Neural cell (in vitro differentiated cells): ENCODE data around the gene CARS1. TPM values are rescaled to one million over a fixed set of nuclear protein-coding genes. Genes with fewer than 3 reads are reported as not detected.

Experiments
- H2AFZ ChIP-seq: fragments of 200-600, 300-800 bp; sonication (generic), shearing (Covaris generic); 2 replicates; pipeline ENCODE4 v1.6.0; 2014; ENCODE audit warnings: low read depth, mild to moderate bottlenecking, antibody characterized with exemption, low read length, moderate library complexity
- H3F3A ChIP-seq: fragments of 200-600 bp; shearing (Covaris generic); 2 replicates; pipeline ENCODE4 v1.6.1; 2016; ENCODE audit warnings: mild to moderate bottlenecking, moderate library complexity, mixed read lengths, antibody characterized with exemption, low read length; ENCODE audit not compliant: insufficient read depth, poor library complexity, severe bottlenecking
- H3K27ac ChIP-seq: fragments of 200-600, 300-800 bp; sonication (generic), shearing (Covaris generic); 2 replicates; pipeline ENCODE4 v1.5.1; 2014; ENCODE audit warnings: mild to moderate bottlenecking, low read length, moderate library complexity
- H3K27me3 ChIP-seq: fragments of 300-800, 200-600 bp; sonication (generic), shearing (Covaris generic); 2 replicates; pipeline ENCODE4 v1.6.0; 2014; ENCODE audit warnings: mild to moderate bottlenecking, low read depth, low read length, moderate library complexity; ENCODE audit not compliant: insufficient read depth
- H3K36me3 ChIP-seq: fragments of 300-800, 200-600 bp; sonication (generic), shearing (Covaris generic); 2 replicates; pipeline ENCODE4 v1.5.1; 2014; ENCODE audit warnings: mild to moderate bottlenecking, antibody characterized with exemption, low read length, moderate library complexity; ENCODE audit not compliant: insufficient read depth
- H3K4me2 ChIP-seq: fragments of 300-800, 200-600 bp; sonication (generic), shearing (Covaris generic); 2 replicates; pipeline ENCODE4 v1.6.0; 2014; ENCODE audit warnings: mild to moderate bottlenecking, low read length
- H3K4me3 ChIP-seq: fragments of 300-800, 200-600 bp; sonication (generic), shearing (Covaris generic); 2 replicates; pipeline ENCODE4 v1.5.1; 2014; ENCODE audit warnings: mild to moderate bottlenecking, low read length, moderate library complexity
- H3K79me2 ChIP-seq: fragments of 200-600 bp; shearing (Covaris generic); replicated peaks from 2 replicates; pipeline ENCODE4 v1.6.0; 2014; ENCODE audit warnings: mild to moderate bottlenecking, low read length, moderate library complexity; ENCODE audit not compliant: insufficient read depth
- H3K9ac ChIP-seq: fragments of 300-800, 200-600 bp; sonication (generic), shearing (Covaris generic); 2 replicates; pipeline ENCODE4 v1.6.1; 2016; ENCODE audit warnings: mild to moderate bottlenecking, low read length, mixed read lengths
- H3K9me2 ChIP-seq: fragments of 200-600 bp; shearing (Covaris generic); 2 replicates; pipeline ENCODE4 v1.6.1; 2016; ENCODE audit warnings: mild to moderate bottlenecking, low read length, mixed read lengths; ENCODE audit not compliant: insufficient read depth
- H3K9me3 ChIP-seq: fragments of 200-600, 300-800 bp; sonication (generic), shearing (Covaris generic); 2 replicates; pipeline ENCODE4 v1.6.1; 2016; ENCODE audit warnings: mild to moderate bottlenecking, mixed run types, low read length, moderate library complexity, mixed read lengths
- H4K20me1 ChIP-seq: fragments of 200-600 bp; shearing (Covaris generic); 2 replicates; pipeline ENCODE4 v1.6.1; 2016; ENCODE audit warnings: mild to moderate bottlenecking, mixed run types; ENCODE audit not compliant: insufficient read depth
- EP300 ChIP-seq: fragments of 450-650 bp; conservative IDR thresholded peaks from 2 replicates; pipeline ENCODE4 v1.6.1; 2014; ENCODE audit warnings: antibody characterized with exemption, mild to moderate bottlenecking, moderate library complexity; ENCODE audit not compliant: poor library complexity, severe bottlenecking
- MXI1 ChIP-seq: fragments of 450-650 bp; conservative IDR thresholded peaks from 2 replicates; pipeline ENCODE4 v1.6.1; 2014; ENCODE audit warnings: antibody characterized with exemption, mild to moderate bottlenecking; ENCODE audit not compliant: poor library complexity, severe bottlenecking
- POLR2AphosphoS5 ChIP-seq: IDR thresholded peaks from 2 replicates; pipeline ENCODE4 v1.6.1; 2012
- RAD21 ChIP-seq: fragments of 450-650 bp; conservative IDR thresholded peaks from 2 replicates; pipeline ENCODE4 v1.6.1; 2014; ENCODE audit warnings: antibody characterized with exemption, mild to moderate bottlenecking, moderate library complexity
- REST ChIP-seq: IDR thresholded peaks from 2 replicates; pipeline ENCODE4 v1.6.1; 2012; ENCODE audit warnings: borderline replicate concordance
- SMC3 ChIP-seq: fragments of 450-650 bp; conservative IDR thresholded peaks from 2 replicates; pipeline ENCODE4 v1.6.1; 2014; ENCODE audit warnings: antibody characterized with exemption, mild to moderate bottlenecking, moderate library complexity; ENCODE audit not compliant: poor library complexity
- polyA plus RNA-seq: library from polyadenylated mRNA; depleted of rRNA; stranded (reverse); fragments of >200 nt; gene quantifications from 2 replicates; pipeline ENCODE4 v1.2.3, GENCODE V29; 2014
- TF ChIP-seq, protein P1 (sequence below): fragments of 450-650 bp; IDR thresholded peaks from 2 replicates; pipeline ENCODE4 v1.5.1; 2014; ENCODE audit warnings: antibody characterized with exemption, mild to moderate bottlenecking, moderate library complexity; ENCODE audit not compliant: poor library complexity, severe bottlenecking

CARS1 gene
- polyA plus RNA-seq, 1 donor from 2014 or later: 48.2 TPM

DNA sequence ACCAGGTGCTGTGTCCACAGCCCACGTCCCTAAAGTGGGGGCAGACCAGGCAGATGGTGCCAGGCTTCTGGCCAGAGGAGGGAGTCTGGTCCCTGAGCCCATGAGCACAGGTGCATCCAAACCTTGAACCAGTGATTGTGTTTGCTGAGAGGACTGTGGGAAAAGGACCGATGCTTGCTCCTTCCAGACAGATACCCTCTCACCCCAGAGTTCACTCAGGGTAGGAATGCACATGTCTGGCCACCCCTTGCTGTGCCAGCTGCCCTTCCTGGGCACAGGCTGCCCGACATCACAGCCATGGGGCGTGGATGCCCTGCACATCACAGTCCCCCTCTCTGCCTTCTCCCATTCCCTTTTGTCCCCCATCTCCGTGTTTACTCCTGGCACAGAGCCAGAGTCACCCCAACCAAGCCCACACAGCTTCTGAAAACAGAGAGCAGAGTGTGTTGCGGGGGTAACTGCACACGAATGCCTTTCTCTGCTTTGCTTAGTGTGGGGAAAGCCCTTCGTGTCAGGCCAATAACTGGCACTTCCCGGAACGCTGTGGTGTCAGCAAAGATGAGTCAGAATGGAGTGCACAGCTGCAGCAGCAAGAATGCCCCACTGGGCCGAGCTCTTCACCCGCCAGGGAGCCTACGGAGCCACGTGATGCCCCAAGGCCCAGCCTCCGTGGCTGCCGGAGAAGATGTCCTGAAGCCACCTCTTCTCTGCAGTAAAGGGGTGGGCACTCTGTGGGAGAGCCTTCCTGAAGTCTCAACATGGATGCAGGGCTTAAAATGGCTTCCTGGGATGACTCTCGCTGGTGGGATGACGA, 7.6 kb downstream of the CARS1 start:
- Histone ChIP-seq H3K9me2 (no peaks in the 10 kb centered on the region), H3K36me3 (no peaks in the 10 kb centered on the region), H3K79me2 (peaks cover 26% of the 10 kb centered on the region), H3K9ac (no peak overlapping the region), H3K4me3 (no peak overlapping the region), H3F3A (no peaks in the 10 kb centered on the region), H3K27ac (no peak overlapping the region), H2AFZ (no peak overlapping the region), H3K27me3 (no peaks in the 10 kb centered on the region), H3K9me3 (no peaks in the 10 kb centered on the region), H3K4me2 (no peak overlapping the region), H4K20me1 (no peaks in the 10 kb centered on the region)
- TF ChIP-seq, protein P1, sequence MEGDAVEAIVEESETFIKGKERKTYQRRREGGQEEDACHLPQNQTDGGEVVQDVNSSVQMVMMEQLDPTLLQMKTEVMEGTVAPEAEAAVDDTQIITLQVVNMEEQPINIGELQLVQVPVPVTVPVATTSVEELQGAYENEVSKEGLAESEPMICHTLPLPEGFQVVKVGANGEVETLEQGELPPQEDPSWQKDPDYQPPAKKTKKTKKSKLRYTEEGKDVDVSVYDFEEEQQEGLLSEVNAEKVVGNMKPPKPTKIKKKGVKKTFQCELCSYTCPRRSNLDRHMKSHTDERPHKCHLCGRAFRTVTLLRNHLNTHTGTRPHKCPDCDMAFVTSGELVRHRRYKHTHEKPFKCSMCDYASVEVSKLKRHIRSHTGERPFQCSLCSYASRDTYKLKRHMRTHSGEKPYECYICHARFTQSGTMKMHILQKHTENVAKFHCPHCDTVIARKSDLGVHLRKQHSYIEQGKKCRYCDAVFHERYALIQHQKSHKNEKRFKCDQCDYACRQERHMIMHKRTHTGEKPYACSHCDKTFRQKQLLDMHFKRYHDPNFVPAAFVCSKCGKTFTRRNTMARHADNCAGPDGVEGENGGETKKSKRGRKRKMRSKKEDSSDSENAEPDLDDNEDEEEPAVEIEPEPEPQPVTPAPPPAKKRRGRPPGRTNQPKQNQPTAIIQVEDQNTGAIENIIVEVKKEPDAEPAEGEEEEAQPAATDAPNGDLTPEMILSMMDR: no peak
- TF ChIP-seq MXI1 (no peak), SMC3 (no peak), POLR2AphosphoS5 (no peak), REST (no peak)

- Histone ChIP-seq H2AFZ (no peak overlapping the region), H3K4me3 (no peak overlapping the region), H3K27me3 (no peaks in the 10 kb centered on the region), H3K9ac (no peak overlapping the region), H3K79me2 (peaks cover 17% of the 10 kb centered on the region), H3F3A (no peaks in the 10 kb centered on the region), H4K20me1 (no peaks in the 10 kb centered on the region), H3K9me3 (no peaks in the 10 kb centered on the region), H3K4me2 (no peak overlapping the region), H3K9me2 (no peaks in the 10 kb centered on the region), H3K27ac (no peak overlapping the region), H3K36me3 (no peaks in the 10 kb centered on the region)
- no peak for TF ChIP-seq RAD21
- no peak for TF ChIP-seq MXI1
- TF ChIP-seq REST: no peak
- no peak for TF ChIP-seq POLR2AphosphoS5
- no peak for TF ChIP-seq EP300
Measured at GRCh38 chr11:3047637-3048036, 9.6 kb downstream of the CARS1 start.
